Dendritic cell treated with granulocyte-macrophage colony-stimulating factor and Interleukin-4, amounts not matched to agents 40 ng/mL and 50 ng/mL, for 4 days (primary cell): Measurements from ENCODE around the gene CDS1.
"Not testable (repeated sequence)": the region's sequence is repeated elsewhere in the genome, so short reads cannot be mapped to it uniquely, and the experiment has no call there.

Source experiments
- H3K27ac Mint-ChIP-seq: one replicate; pipeline ENCODE4 v1.8.0; 2022; ENCODE audit warnings: mild to moderate bottlenecking, mixed read lengths
- H3K27me3 Mint-ChIP-seq: one replicate; pipeline ENCODE4 v1.8.0; 2022; ENCODE audit warnings: mild to moderate bottlenecking, mixed read lengths
- H3K36me3 Mint-ChIP-seq: one replicate; pipeline ENCODE4 v1.8.0; 2022; ENCODE audit warnings: low read depth, mixed read lengths
- H3K4me1 Mint-ChIP-seq: one replicate; pipeline ENCODE4 v1.8.0; 2022; ENCODE audit warnings: low read depth, mixed read lengths
- H3K4me3 Mint-ChIP-seq: one replicate; pipeline ENCODE4 v1.8.0; 2022; ENCODE audit warnings: mild to moderate bottlenecking, moderate library complexity, mixed read lengths
- H3K9me3 Mint-ChIP-seq: one replicate; pipeline ENCODE4 v1.8.0; 2022; ENCODE audit warnings: mixed read lengths
- intact Hi-C: fragments of 100-400 bp; cut with micrococcal nuclease; formaldehyde crosslinking; loops from one replicate; pipeline ENCODE4 v1.15.0; 2022

The CDS1 gene

GRCh38 chr4:84582988-84583875, at the start of gene CDS1:
TSS of gene CDS1 (plus strand) at chr4:84583127. CDS start at chr4:84583402, 275 bp downstream.
- peaks cover 28% of the 10 kb centered on the region for H3K4me1 Mint-ChIP-seq
- peaks cover 17% of the 10 kb centered on the region for H3K36me3 Mint-ChIP-seq
- H3K27me3 Mint-ChIP-seq, result peaks cover 54% of the 10 kb centered on the region
- peaks cover 11% of the 10 kb centered on the region for H3K9me3 Mint-ChIP-seq
- intact Hi-C loops, result loop anchor here (5.0 kb wide), 2 partner anchors 99 to 384 kb away; partner anchors contain the start of gene WDFY3
- H3K27ac Mint-ChIP-seq, result peak within 1 kb of the TSS; percentile 70
- H3K4me3 Mint-ChIP-seq, result peak within 1 kb of the TSS; percentile 84

GRCh38 chr4:84535901-84536300, 47.0 kb upstream of the CDS1 start:
- H3K9me3 Mint-ChIP-seq, result no peaks in the 10 kb centered on the region
- H3K27me3 Mint-ChIP-seq, result peaks cover 31% of the 10 kb centered on the region
- H3K4me3 Mint-ChIP-seq, result no peak overlapping the region
- no peak overlapping the region for H3K27ac Mint-ChIP-seq
- no peaks in the 10 kb centered on the region for H3K4me1 Mint-ChIP-seq
- no peaks in the 10 kb centered on the region for H3K36me3 Mint-ChIP-seq
- intact Hi-C loops, result no loop called here

GRCh38 chr4:84545093-84545492, 37.8 kb upstream of the CDS1 start:
- H3K36me3 Mint-ChIP-seq, result no peaks in the 10 kb centered on the region
- H3K27ac Mint-ChIP-seq, result no peak overlapping the region
- H3K4me1 Mint-ChIP-seq, result no peaks in the 10 kb centered on the region
- intact Hi-C loops, result no loop called here
- H3K27me3 Mint-ChIP-seq, result peaks cover 27% of the 10 kb centered on the region
- no peaks in the 10 kb centered on the region for H3K9me3 Mint-ChIP-seq
- H3K4me3 Mint-ChIP-seq, result no peak overlapping the region

- H3K4me3 Mint-ChIP-seq, result no peak overlapping the region
- H3K36me3 Mint-ChIP-seq, result no peaks in the 10 kb centered on the region
- no peaks in the 10 kb centered on the region for H3K4me1 Mint-ChIP-seq
- intact Hi-C loops, result no loop called here
- H3K27me3 Mint-ChIP-seq, result peaks cover 33% of the 10 kb centered on the region
- no peak overlapping the region for H3K27ac Mint-ChIP-seq
- H3K9me3 Mint-ChIP-seq, result no peaks in the 10 kb centered on the region
Observed at GRCh38 chr4:84547211-84547610, 35.7 kb upstream of the CDS1 start.

- H3K27ac Mint-ChIP-seq, H3K4me3 Mint-ChIP-seq, H3K9me3 Mint-ChIP-seq, intact Hi-C loops, H3K4me1 Mint-ChIP-seq, H3K36me3 Mint-ChIP-seq: not testable (repeated sequence)
- peaks cover 27% of the 10 kb centered on the region for H3K27me3 Mint-ChIP-seq
Observed at GRCh38 chr4:84549191-84549590, 33.7 kb upstream of the CDS1 start.

GRCh38 chr4:84562156-84562555, 20.8 kb upstream of the CDS1 start:
- Mint-ChIP-seq H3K4me3 (no peak overlapping the region), H3K4me1 (peaks cover 13% of the 10 kb centered on the region), H3K36me3 (no peaks in the 10 kb centered on the region), H3K9me3 (no peaks in the 10 kb centered on the region), H3K27me3 (peaks cover 11% of the 10 kb centered on the region), H3K27ac (no peak overlapping the region)
- intact Hi-C loops, result no loop called here

- H3K27me3 Mint-ChIP-seq, result peaks cover 10% of the 10 kb centered on the region
- H3K27ac Mint-ChIP-seq, result no peak overlapping the region
- H3K9me3 Mint-ChIP-seq, result no peaks in the 10 kb centered on the region
- intact Hi-C loops, result no loop called here
- H3K4me1 Mint-ChIP-seq, result peaks cover 13% of the 10 kb centered on the region
- no peaks in the 10 kb centered on the region for H3K36me3 Mint-ChIP-seq
- no peak overlapping the region for H3K4me3 Mint-ChIP-seq
Observed at GRCh38 chr4:84563002-84563401, 19.9 kb upstream of the CDS1 start.

- Mint-ChIP-seq H3K9me3 (no peaks in the 10 kb centered on the region), H3K36me3 (no peaks in the 10 kb centered on the region), H3K27ac (no peak overlapping the region), H3K4me1 (peaks cover 22% of the 10 kb centered on the region), H3K27me3 (peaks cover 16% of the 10 kb centered on the region), H3K4me3 (no peak overlapping the region)
- intact Hi-C loops, result no loop called here
Observed at GRCh38 chr4:84565951-84566350, 17.0 kb upstream of the CDS1 start.

- H3K4me3 Mint-ChIP-seq, result no peak overlapping the region
- peaks cover 16% of the 10 kb centered on the region for H3K27me3 Mint-ChIP-seq
- no peaks in the 10 kb centered on the region for H3K36me3 Mint-ChIP-seq
- intact Hi-C loops, result no loop called here
- peaks cover 32% of the 10 kb centered on the region for H3K4me1 Mint-ChIP-seq
- H3K27ac Mint-ChIP-seq, result no peak overlapping the region
- no peaks in the 10 kb centered on the region for H3K9me3 Mint-ChIP-seq
Observed at GRCh38 chr4:84568496-84568895, 14.4 kb upstream of the CDS1 start.

- Mint-ChIP-seq H3K27ac (no peak overlapping the region), H3K4me1 (peaks cover 37% of the 10 kb centered on the region), H3K9me3 (no peaks in the 10 kb centered on the region), H3K4me3 (no peak overlapping the region), H3K27me3 (peaks cover 16% of the 10 kb centered on the region), H3K36me3 (no peaks in the 10 kb centered on the region)
- intact Hi-C loops, result no loop called here
Observed at GRCh38 chr4:84569009-84569408, 13.9 kb upstream of the CDS1 start.

GRCh38 chr4:84573385-84574068, 9.4 kb upstream of the CDS1 start:
- H3K4me1 Mint-ChIP-seq, result peaks cover 46% of the 10 kb centered on the region
- peak overlapping the region; percentile 94 for H3K27ac Mint-ChIP-seq
- H3K36me3 Mint-ChIP-seq, result no peaks in the 10 kb centered on the region
- H3K9me3 Mint-ChIP-seq, result no peaks in the 10 kb centered on the region
- peak overlapping the region; percentile 60 for H3K4me3 Mint-ChIP-seq
- intact Hi-C loops, result no loop called here
- H3K27me3 Mint-ChIP-seq, result peaks cover 4% of the 10 kb centered on the region

- Mint-ChIP-seq H3K9me3 (no peaks in the 10 kb centered on the region), H3K4me3 (peak overlapping the region; percentile 60), H3K4me1 (peaks cover 39% of the 10 kb centered on the region), H3K27ac (peak overlapping the region; percentile 94), H3K27me3 (no peaks in the 10 kb centered on the region), H3K36me3 (no peaks in the 10 kb centered on the region)
- intact Hi-C loops, result no loop called here
Observed at GRCh38 chr4:84574069-84574720, 8.7 kb upstream of the CDS1 start.

GRCh38 chr4:84578540-84579402, 4.2 kb upstream of the CDS1 start:
- H3K27ac Mint-ChIP-seq, result no peak overlapping the region
- no peak overlapping the region for H3K4me3 Mint-ChIP-seq
- peaks cover 26% of the 10 kb centered on the region for H3K27me3 Mint-ChIP-seq
- intact Hi-C loops, result no loop called here
- H3K9me3 Mint-ChIP-seq, result no peaks in the 10 kb centered on the region
- peaks cover 26% of the 10 kb centered on the region for H3K4me1 Mint-ChIP-seq
- H3K36me3 Mint-ChIP-seq, result peaks cover 6% of the 10 kb centered on the region
